HG02840 (cell line): ENCODE measurements around the gene IL23R.
"Not testable (repeated sequence)": the region's sequence is repeated elsewhere in the genome, so short reads cannot be mapped to it uniquely, and the experiment has no call there.

Experiments
- ATAC-seq: cut with Tn5 transposase; IDR thresholded peaks from one replicate; pipeline ENCODE4 v1.9.1; 2021; ENCODE audit warnings: mild to moderate bottlenecking, moderate library complexity, moderate number of reproducible peaks; ENCODE audit not compliant: unreplicated experiment, low FRiP score

Gene IL23R

DNA sequence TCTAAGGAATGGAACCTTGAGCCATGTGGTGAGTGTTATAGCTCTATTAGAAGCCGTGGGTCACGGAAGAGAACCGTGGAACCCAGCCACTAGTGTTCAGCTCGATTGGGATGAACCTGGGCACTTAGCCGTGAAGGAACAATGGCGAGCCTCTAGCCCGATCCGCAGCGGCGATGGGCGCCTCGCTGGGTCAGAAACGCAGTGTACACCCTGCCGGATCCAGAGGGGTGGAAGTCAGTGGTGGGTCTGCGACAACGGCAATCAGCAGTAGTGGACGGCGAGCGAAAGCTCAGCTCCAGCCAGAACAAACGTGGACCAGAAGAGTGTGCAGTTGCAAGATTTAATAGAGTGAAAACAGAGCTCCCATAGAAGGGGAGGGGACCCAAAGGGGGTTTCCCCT is 18.3 kb upstream of the IL23R start:
- not testable (repeated sequence) for ATAC-seq

DNA sequence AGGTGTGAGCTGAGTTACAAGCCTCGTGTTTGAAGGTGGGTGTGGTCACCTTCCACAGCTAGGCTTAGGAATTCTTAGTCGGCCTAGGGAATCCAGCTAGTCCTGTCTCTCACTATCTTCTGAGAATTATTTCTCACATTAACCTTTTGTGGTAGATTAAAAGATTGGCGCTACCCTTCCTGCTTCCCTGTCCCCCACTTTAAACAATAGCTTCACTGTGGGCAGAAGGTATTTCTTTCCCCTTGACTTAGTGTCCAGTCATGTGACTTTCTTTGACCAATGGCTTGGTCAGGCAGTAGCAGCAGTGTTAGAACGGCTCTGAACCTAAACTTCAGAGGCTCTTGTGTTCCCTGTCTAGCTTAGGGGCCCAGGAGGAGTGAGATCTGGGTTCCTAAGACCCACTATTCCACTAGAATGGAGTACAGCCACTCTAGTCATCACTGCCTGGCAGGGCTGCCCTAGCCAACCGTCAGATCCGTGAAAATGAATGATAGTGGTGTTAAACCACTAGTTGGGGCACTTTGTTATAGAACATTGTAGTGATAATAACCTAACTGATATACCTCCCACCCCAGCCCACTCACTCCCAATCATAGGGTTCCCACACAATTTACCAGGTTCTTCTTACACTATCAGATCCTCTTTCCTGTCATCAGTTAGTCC is 17.6 kb upstream of the IL23R start:
- peak; percentile 3 for ATAC-seq

DNA sequence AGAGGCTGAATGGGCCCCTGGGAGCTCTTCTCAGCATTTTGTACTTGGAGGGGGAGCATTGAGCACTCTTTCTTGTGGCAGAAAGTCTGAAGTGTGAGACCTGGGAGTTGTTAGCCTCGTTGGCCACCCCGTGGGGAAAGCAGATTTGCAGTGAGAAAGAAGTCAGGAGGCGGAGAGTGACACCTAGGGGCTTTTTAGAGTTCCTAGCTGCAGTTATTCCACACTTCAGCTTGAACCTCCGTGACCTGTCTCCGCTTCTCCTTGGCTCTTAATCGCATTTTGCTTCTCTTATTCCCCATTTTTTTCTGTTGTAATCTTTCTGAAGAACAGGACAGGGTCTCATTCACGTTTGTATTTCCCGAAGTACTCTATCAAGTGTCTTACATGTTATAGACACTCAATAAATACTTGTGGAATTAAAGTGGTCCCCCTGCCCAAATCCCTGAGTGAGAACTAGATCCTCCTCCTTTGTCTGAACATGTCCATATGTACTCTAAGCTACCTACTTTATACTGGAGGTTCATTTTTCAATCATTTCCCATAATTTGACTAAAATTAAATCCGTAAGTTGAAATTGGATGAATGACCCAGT is 17.0 kb upstream of the IL23R start:
- peak; percentile 88 for ATAC-seq

GRCh38 chr1:67150931-67151330 is 15.3 kb upstream of the IL23R start:
- no peak for ATAC-seq

DNA sequence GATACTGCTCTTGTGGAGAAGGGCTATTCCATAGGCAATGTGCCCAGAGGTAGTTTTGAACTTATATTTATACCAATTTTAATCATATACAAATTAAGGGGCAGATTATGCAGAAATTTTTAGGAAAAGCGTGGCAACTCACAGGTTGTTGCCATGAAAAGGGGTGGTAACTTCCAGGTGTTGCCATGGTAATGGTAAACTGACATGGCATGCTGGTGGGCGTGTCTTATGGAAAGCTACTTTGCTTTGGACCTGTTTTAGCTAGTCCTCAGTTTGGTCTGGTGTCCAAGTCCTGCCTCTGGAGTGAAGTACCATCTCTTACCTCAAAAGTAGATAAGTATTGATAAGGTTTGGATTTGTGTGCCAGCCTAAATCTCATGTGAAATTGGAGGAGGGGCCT is 7.9 kb upstream of the IL23R start:
- ATAC-seq, result no peak

DNA sequence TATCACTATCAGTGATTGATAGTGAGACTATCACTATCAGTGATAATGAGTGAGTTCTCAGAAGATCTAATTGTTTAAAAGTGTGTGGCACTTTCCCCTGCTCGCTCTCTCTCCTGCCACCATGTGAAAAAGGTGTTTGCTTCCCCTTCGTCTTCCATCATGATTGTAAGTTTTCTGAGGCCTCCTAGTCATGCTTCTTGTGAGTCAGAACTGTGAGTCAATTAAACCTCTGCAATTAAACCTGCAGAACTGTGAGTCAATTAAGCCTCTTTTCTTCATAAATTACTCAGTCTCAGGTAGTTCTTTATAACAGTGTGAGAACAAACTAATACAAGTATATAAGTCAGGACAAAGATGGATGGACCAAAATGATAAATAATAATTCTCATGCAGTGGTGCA is 7.0 kb upstream of the IL23R start:
- no peak for ATAC-seq

- ATAC-seq, result no peak
Measured at GRCh38 chr1:67162954-67163353, 3.3 kb upstream of the IL23R start.

DNA sequence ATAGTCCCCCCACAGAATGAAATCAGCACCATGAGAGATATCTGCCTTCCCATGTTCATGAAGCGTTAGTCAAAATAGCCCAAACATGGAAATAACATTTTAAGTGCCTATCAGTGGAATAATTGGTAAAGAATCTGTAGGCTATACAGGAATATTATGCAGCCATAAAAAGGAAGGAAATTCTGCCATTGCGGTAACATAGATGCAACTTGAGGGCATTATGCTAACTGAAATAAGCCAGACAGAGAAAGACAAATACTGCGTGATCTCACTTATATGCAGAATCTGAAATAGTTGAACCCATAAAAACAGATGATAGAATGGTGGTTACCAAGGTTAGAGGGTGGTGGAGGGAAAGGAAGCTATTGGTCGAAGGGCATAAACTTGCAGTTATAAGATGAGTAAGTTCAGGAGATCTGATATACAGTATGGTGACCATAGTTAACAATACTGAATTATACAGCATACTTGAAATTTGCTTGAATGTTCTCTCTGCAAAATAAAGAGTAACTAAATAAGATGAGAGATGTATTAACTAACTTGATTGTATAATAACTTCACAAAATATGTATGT is 699 bp upstream of the IL23R start:
- no peak for ATAC-seq

DNA sequence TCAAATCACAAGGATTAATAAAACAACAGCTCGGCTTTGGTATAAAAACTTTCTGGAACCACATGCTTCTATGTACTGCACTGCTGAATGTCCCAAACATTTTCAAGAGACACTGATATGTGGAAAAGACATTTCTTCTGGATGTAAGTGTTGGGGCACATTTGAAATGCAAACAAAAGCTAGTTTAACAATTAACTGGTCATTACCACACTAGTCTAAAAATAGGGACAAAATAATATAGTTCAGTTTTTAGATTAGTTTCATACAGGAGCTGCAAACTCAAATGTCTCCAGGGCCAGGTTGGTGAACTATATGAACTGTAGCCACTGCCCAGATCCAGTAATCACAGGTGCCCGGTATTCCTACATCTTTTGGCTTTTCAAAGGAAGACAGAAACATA is 3.2 kb downstream of the IL23R start:
- ATAC-seq, result no peak

DNA sequence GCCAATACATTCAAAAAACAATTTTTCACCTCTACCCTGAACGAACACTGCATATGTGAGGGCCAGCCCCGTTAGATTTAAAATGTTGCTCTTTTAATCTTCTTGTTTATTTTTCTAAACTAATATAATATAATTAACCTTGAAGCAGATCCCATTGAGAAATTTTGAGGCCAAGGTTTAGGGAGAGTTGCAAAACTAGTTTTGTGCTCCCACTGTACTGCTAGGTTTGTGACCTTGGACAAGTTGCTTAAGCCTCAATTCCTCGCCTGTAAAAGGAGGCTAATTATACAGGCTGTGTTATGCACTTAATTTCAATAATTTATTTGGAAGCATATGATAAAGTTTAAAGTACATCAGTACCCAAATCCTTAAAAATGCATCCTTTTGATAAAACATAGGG is 3.7 kb downstream of the IL23R start:
- no peak for ATAC-seq

- ATAC-seq, result no peak
Measured at GRCh38 chr1:67170751-67171573, 4.7 kb downstream of the IL23R start.

- no peak for ATAC-seq
Measured at GRCh38 chr1:67171574-67171955, 5.3 kb downstream of the IL23R start.

DNA sequence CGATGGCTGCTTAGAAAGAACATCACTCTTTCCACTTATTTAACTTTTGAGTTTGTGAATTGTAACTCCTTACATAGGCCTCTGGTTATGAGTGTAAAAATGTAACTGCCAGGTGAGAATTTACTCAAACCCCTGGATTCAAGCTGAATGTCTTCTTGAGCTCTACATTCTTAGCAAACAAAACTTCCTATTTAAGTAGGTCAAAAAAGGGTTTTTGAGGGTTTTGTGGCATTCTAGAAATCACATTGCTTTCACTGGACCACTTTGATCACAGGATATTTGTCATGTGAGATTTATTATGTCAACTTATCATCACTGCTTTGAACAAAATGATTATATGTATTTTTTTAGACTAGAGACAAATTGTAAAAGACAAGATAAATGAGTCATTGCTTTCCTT is 5.7 kb downstream of the IL23R start:
- no peak for ATAC-seq

DNA sequence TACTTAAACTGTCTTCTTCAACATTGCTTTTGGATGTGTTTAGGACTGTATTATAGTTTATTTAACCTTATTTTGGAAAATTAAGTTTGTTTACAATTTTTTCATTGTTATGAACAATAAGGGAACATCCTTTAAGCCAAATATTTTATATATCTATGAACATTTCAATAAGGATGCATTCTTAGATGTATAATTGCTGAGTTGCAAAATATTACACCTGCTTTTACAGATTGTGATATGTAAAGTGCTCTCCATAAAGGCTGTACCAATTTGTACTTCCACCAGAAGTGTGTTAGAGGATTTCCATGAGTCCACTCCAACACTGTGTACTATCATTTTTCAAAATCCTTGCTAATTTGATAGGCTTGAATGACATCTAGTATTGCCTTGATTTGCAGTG is 7.7 kb downstream of the IL23R start:
- ATAC-seq, result no peak

- ATAC-seq, result no peak
Measured at GRCh38 chr1:67174716-67175284, 8.5 kb downstream of the IL23R start.

- ATAC-seq, result no peak
Measured at GRCh38 chr1:67175530-67176087, 9.4 kb downstream of the IL23R start.

- ATAC-seq, result no peak
Measured at GRCh38 chr1:67184838-67185421, 18.7 kb downstream of the IL23R start.

DNA sequence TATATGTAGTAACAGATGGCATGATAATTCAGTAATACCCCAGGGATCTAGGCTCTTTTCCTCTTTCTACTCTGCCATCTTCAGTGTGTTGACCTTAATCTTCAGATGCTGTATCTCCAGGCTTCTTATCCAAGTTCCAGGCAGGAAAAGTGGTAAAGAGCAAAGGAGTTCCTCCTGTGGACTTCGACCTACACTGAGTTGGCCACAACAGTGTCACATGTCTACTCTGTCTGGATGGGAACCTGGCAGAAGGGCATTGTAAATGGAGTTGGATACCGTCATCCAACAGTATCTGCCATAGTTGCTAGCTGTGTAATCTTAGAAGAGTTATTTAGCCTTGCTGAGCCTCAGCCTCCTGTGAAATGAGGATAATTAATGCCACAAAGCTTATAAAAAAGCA is 21.9 kb downstream of the IL23R start:
- no peak for ATAC-seq

GRCh38 chr1:67189953-67190352 is 23.7 kb downstream of the IL23R start:
- ATAC-seq, result no peak

DNA sequence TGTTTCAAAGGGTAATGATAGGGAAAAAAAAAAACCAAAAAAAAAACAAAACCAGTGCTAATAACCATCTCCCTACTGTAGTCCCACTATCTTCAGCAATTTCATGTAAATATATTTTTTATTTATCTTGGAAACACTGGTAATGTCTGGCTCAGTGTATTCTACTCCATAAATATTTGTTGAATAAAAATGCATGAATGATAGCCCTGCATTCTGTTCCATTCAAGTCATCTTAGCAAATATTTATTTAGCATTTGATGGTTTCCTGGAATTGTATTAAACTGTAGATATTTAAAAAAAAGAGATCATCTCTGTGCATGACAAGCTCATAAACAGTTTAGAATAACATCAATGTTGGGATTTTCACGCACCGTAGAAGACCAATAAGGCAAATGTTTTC is 24.2 kb downstream of the IL23R start:
- ATAC-seq, result no peak
